HepG2 (cell line): ENCODE data around the gene WASHC2C.
"Not testable (repeated sequence)": the region's sequence is repeated elsewhere in the genome, so short reads cannot be mapped to it uniquely, and the experiment has no call there.

Source experiments
- EHMT2 ChIP-seq: fragments of 200-600 bp; sonication (generic); IDR thresholded peaks from 2 replicates; pipeline ENCODE4 v1.7.0; 2017; ENCODE audit warnings: antibody characterized with exemption, low read depth, low read length, borderline replicate concordance
- GFI1 ChIP-seq: sonication (generic); formaldehyde crosslinking; IDR thresholded peaks from 2 replicates; pipeline ENCODE4 v1.5.0; 2020; ENCODE audit warnings: missing genetic modification reagents, mild to moderate bottlenecking, borderline replicate concordance
- KAT7 ChIP-seq: IDR thresholded peaks from 2 replicates; pipeline ENCODE4 v1.6.1; 2018; ENCODE audit warnings: borderline replicate concordance, missing compliant biosample characterization
- MZF1 ChIP-seq: sonication (generic); formaldehyde crosslinking; IDR thresholded peaks from 2 replicates; pipeline ENCODE4 v1.8.1; 2023; ENCODE audit warnings: mild to moderate bottlenecking, missing genetic modification reagents, borderline replicate concordance
- NBN ChIP-seq: fragments of 450-650 bp; conservative IDR thresholded peaks from 2 replicates; pipeline ENCODE4 v1.6.1; 2017
- NFATC3 ChIP-seq: sonication (generic); formaldehyde crosslinking; IDR thresholded peaks from 2 replicates; pipeline ENCODE4 v1.5.1; 2020; ENCODE audit warnings: mild to moderate bottlenecking, missing genetic modification reagents
- NR2C2 ChIP-seq: sonication (generic); formaldehyde crosslinking; IDR thresholded peaks from 2 replicates; pipeline ENCODE4 v1.4.0; 2020; ENCODE audit warnings: missing genetic modification reagents, mild to moderate bottlenecking, moderate library complexity, borderline replicate concordance
- SNAI1 ChIP-seq: sonication (generic); formaldehyde crosslinking; IDR thresholded peaks from 2 replicates; pipeline ENCODE4 v1.5.0; 2020; ENCODE audit warnings: mild to moderate bottlenecking, missing genetic modification reagents, borderline replicate concordance
- YY1 ChIP-seq: IDR thresholded peaks from 2 replicates; pipeline ENCODE4 v1.6.1; 2011; ENCODE audit warnings: low read length, low read depth, moderate library complexity, mild to moderate bottlenecking; ENCODE audit not compliant: insufficient read depth, insufficient replicate concordance
- ZNF12 ChIP-seq: sonication (generic); formaldehyde crosslinking; IDR thresholded peaks from 2 replicates; pipeline ENCODE4 v1.5.0; 2020; ENCODE audit warnings: missing genetic modification reagents
- TF ChIP-seq, protein P1 (sequence below): sonication (generic); formaldehyde crosslinking; IDR thresholded peaks from 2 replicates; pipeline ENCODE4 v1.4.0; 2020; ENCODE audit warnings: missing genetic modification reagents, borderline replicate concordance
- TF ChIP-seq, protein P2 (sequence below): sonication (generic); formaldehyde crosslinking; IDR thresholded peaks from 2 replicates; pipeline ENCODE4 v1.8.0; 2022; ENCODE audit warnings: mild to moderate bottlenecking, missing genetic modification reagents, borderline replicate concordance
- TF ChIP-seq, protein P3 (sequence below): sonication (generic); formaldehyde crosslinking; IDR thresholded peaks from 2 replicates; pipeline ENCODE4 v1.8.1; 2022; ENCODE audit warnings: mild to moderate bottlenecking, missing genetic modification reagents

DNA sequence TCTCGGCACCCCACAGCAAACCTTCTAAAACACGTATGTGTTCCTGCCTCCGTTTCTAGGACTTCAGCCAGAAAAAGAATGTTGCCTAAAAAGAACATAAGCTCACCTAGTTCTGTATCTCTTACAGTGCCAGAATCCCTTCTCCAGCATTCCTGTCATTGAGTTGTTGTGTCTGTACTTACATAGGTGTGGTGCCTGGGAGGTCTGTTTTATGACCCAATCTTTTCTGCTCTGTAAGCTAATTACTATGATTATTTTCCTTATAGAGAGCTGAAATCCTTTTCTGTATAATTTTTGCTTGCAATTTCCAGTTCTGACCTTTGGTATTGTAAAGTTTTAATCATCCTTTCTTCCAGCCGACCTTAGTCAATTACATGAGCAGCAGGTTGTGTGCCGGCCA lies 28.0 kb downstream of the WASHC2C start:
- TF ChIP-seq, protein P1, sequence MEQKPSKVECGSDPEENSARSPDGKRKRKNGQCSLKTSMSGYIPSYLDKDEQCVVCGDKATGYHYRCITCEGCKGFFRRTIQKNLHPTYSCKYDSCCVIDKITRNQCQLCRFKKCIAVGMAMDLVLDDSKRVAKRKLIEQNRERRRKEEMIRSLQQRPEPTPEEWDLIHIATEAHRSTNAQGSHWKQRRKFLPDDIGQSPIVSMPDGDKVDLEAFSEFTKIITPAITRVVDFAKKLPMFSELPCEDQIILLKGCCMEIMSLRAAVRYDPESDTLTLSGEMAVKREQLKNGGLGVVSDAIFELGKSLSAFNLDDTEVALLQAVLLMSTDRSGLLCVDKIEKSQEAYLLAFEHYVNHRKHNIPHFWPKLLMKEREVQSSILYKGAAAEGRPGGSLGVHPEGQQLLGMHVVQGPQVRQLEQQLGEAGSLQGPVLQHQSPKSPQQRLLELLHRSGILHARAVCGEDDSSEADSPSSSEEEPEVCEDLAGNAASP (CRISPR knock-in tag): not testable (repeated sequence)
- not testable (repeated sequence) for TF ChIP-seq ZNF12 (CRISPR knock-in tag); GFI1 (CRISPR knock-in tag); NFATC3 (CRISPR knock-in tag); KAT7; YY1; NBN; MZF1; SNAI1 (CRISPR knock-in tag); EHMT2; NR2C2
- TF ChIP-seq, protein P2, sequence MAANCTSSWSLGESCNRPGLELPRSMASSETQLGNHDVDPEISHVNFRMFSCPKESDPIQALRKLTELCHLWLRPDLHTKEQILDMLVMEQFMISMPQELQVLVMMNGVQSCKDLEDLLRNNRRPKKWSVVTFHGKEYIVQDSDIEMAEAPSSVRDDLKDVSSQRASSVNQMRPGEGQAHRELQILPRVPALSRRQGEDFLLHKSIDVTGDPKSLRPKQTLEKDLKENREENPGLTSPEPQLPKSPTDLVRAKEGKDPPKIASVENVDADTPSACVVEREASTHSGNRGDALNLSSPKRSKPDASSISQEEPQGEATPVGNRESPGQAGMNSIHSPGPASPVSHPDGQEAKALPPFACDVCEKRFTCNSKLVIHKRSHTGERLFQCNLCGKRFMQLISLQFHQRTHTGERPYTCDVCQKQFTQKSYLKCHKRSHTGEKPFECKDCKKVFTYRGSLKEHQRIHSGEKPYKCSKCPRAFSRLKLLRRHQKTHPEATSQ: not testable (repeated sequence)
- TF ChIP-seq, protein P3, sequence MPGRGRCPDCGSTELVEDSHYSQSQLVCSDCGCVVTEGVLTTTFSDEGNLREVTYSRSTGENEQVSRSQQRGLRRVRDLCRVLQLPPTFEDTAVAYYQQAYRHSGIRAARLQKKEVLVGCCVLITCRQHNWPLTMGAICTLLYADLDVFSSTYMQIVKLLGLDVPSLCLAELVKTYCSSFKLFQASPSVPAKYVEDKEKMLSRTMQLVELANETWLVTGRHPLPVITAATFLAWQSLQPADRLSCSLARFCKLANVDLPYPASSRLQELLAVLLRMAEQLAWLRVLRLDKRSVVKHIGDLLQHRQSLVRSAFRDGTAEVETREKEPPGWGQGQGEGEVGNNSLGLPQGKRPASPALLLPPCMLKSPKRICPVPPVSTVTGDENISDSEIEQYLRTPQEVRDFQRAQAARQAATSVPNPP (CRISPR knock-in tag): not testable (repeated sequence)
